ENCODE measurements around the gene PGBD5. TPM values are rescaled to one million over a fixed set of nuclear protein-coding genes. Genes with fewer than 3 reads are reported as not detected.

The PGBD5 gene
- polyA plus RNA-seq, 3 donors, result 0.44 TPM; not detected in 2

DNA sequence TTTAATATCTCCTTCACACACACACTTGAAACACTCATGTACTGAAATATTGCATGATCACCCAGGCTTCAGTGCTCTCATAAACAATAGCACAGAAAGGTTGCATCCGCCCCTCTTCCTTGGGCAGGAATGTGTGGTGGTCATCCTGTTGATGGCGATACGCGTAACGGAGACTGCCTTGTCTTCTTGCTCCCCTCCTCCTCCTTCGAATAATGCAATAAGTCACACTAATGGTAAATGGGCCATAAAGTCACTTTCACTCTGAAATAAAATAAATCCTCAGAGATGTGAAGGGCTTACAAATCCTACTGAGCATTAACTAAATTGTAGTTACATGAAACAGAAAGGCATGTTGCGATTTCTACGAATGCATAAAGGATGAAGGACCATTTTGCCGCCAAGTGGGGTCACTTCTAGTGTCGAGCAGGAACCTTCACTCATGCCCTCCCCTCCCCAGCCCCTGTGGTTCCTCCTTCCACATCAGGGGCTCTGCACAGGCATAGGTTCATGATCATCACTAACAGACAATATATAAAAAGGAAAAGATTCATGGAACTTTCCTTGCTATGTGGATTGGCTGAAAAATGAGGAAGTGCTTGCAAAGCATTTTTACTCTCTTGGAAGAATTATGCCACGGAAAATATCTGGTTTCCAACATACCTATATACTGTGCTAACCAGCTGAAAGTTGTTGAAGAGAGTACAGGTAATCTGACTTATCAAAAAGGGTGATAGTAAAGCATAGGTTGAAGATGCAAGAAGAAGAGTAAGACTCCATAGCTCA, 1.2 kb upstream of the PGBD5 start:
- DNase-seq, result no peak
- TF ChIP-seq, protein P1, sequence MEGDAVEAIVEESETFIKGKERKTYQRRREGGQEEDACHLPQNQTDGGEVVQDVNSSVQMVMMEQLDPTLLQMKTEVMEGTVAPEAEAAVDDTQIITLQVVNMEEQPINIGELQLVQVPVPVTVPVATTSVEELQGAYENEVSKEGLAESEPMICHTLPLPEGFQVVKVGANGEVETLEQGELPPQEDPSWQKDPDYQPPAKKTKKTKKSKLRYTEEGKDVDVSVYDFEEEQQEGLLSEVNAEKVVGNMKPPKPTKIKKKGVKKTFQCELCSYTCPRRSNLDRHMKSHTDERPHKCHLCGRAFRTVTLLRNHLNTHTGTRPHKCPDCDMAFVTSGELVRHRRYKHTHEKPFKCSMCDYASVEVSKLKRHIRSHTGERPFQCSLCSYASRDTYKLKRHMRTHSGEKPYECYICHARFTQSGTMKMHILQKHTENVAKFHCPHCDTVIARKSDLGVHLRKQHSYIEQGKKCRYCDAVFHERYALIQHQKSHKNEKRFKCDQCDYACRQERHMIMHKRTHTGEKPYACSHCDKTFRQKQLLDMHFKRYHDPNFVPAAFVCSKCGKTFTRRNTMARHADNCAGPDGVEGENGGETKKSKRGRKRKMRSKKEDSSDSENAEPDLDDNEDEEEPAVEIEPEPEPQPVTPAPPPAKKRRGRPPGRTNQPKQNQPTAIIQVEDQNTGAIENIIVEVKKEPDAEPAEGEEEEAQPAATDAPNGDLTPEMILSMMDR (IDR thresholded peaks at IDR 0.05), result no peak
- H3K27ac Mint-ChIP-seq, result peak overlapping the region in 1 of 7 donors; percentile 75
- H2AFZ ChIP-seq (ENCODE audit: insufficient read depth, low read depth, low read length, poor library complexity, severe bottlenecking), result no peak overlapping the region
- no peaks in the 10 kb centered on the region for H3K79me2 ChIP-seq (ENCODE audit: insufficient read depth, low read length)
- peaks cover 0 to 4% of the 10 kb centered on the region in 2 donors for H3K4me1 ChIP-seq (ENCODE audit: control insufficient read depth in 1 of 2, insufficient read depth in 2 of 2, low read length in 2 of 2)
- peaks cover 0 to 32% of the 10 kb centered on the region in 2 donors for H3K9me3 ChIP-seq (replicated peaks in 1 of 2; ENCODE audit: control insufficient read depth in 1 of 2, insufficient read depth in 1 of 2, low read length in 2 of 2)
- H3K27me3 ChIP-seq (ENCODE audit: control insufficient read depth in 2 of 2, insufficient read depth in 2 of 2, low read length in 2 of 2), result peaks cover 51 to 52% of the 10 kb centered on the region in 2 donors
- H3K9ac ChIP-seq (ENCODE audit: insufficient read depth, low read length, poor library complexity, severe bottlenecking), result no peak overlapping the region
- peaks cover 0 to 25% (median 13%) of the 10 kb centered on the region in 7 donors for H3K9me3 Mint-ChIP-seq
- H3K27ac ChIP-seq (ENCODE audit: low read depth in 1 of 2, low read length in 2 of 2), result no peak overlapping the region
- peaks cover 13% of the 10 kb centered on the region for H3K4me1 Mint-ChIP-seq
- peak overlapping the region; percentile 38 to 72 for H3K4me3 Mint-ChIP-seq
- no peak overlapping the region for H3K4me2 ChIP-seq (replicated peaks; ENCODE audit: extremely low read depth, low read length, poor library complexity, severe bottlenecking)
- intact Hi-C loops (cut with micrococcal nuclease), result no loop called here
- H3K36me3 Mint-ChIP-seq, result peaks cover 3 to 5% of the 10 kb centered on the region in 2 donors
- no peaks in the 10 kb centered on the region for H3K36me3 ChIP-seq (replicated peaks in 1 of 2; ENCODE audit: control insufficient read depth in 1 of 2, insufficient read depth in 2 of 2, low read length in 2 of 2)
- H3K4me3 ChIP-seq (replicated peaks in 1 of 3; ENCODE audit: low read depth in 2 of 3, low read length in 3 of 3), result no peak overlapping the region
- no peaks in the 10 kb centered on the region for H4K20me1 ChIP-seq (ENCODE audit: insufficient read depth, low read length)
- peaks cover 49 to 56% (median 51%) of the 10 kb centered on the region in 3 donors for H3K27me3 Mint-ChIP-seq (ENCODE audit: low read depth in 3 of 3)
- WGBS (ENCODE audit: insufficient coverage), result 82% methylated on average over 2 of the region's 11 CpGs

DNA sequence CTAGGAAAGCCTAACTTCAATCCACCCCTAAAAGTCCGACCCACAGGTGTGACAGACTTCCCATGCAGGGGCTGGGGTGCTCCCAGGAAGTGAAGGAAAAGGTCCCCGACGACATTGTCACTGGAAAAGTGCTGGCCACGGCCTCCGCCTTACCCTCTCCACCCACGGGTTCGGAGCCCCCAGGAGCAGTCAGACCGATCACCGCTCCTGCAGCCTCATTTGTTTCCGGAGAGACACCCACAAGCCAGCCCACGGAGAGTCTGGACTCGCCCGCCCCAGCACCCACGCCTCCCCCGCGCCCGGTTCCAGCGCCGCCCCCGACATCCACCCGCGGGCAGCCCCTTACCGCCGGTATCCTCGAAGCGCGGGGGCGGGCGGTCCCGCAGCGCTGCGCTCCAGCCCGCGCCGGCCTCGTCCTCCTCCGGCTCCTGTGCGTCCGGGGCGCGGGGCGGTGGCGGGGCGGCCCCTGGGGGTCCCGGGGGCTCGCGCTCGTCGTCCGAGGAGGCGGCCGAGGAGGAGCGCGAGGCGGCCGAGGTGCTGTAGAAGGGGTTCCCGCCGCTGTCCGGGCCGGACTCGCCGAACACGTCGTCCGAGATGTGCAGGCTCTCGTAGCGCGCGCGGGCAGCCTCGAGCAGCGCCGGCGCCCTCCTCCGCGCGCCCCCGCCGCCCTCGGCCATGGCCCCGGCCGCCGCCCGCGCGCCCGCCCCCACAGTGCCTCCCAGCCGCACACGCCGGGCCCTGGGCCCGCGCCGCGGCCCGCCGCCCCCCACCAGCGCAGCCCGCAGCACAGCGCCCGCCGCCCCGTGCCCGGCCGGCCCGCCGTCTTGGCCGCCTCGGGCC, 660 bp downstream of the PGBD5 start:
- no peak overlapping the region for H3K27ac Mint-ChIP-seq
- 2% methylated on average over 100 of the region's 108 CpGs for WGBS (ENCODE audit: insufficient coverage)
- peaks cover 0 to 4% of the 10 kb centered on the region in 2 donors for H3K4me1 ChIP-seq (ENCODE audit: control insufficient read depth in 1 of 2, insufficient read depth in 2 of 2, low read length in 2 of 2)
- H3K4me2 ChIP-seq (replicated peaks; ENCODE audit: extremely low read depth, low read length, poor library complexity, severe bottlenecking), result peak overlapping the region; percentile 26
- peaks cover 0 to 31% (median 15%) of the 10 kb centered on the region in 7 donors for H3K9me3 Mint-ChIP-seq
- H4K20me1 ChIP-seq (ENCODE audit: insufficient read depth, low read length), result no peaks in the 10 kb centered on the region
- H3K36me3 Mint-ChIP-seq, result peaks cover 3 to 5% of the 10 kb centered on the region in 2 donors
- peak overlapping the region in 1 of 3 experiments; percentile 17 for H3K4me3 ChIP-seq (replicated peaks in 1 of 3; ENCODE audit: low read depth in 2 of 3, low read length in 3 of 3)
- H3K9me3 ChIP-seq (replicated peaks in 1 of 2; ENCODE audit: control insufficient read depth in 1 of 2, insufficient read depth in 1 of 2, low read length in 2 of 2), result peaks cover 0 to 33% of the 10 kb centered on the region in 2 donors
- no peak overlapping the region for H3K27ac ChIP-seq (ENCODE audit: low read depth in 1 of 2, low read length in 2 of 2)
- peak overlapping the region; percentile 65 to 80 for H3K4me3 Mint-ChIP-seq
- TF ChIP-seq, protein P1 (IDR thresholded peaks at IDR 0.05), result no peak
- no peak overlapping the region for H3K9ac ChIP-seq (ENCODE audit: insufficient read depth, low read length, poor library complexity, severe bottlenecking)
- no peaks in the 10 kb centered on the region for H3K36me3 ChIP-seq (replicated peaks in 1 of 2; ENCODE audit: control insufficient read depth in 1 of 2, insufficient read depth in 2 of 2, low read length in 2 of 2)
- intact Hi-C loops (cut with micrococcal nuclease), result no loop called here
- peaks cover 66 to 68% of the 10 kb centered on the region in 2 donors for H3K27me3 ChIP-seq (ENCODE audit: control insufficient read depth in 2 of 2, insufficient read depth in 2 of 2, low read length in 2 of 2)
- DNase-seq, result no peak
- peaks cover 56 to 71% (median 63%) of the 10 kb centered on the region in 3 donors for H3K27me3 Mint-ChIP-seq (ENCODE audit: low read depth in 3 of 3)
- H2AFZ ChIP-seq (ENCODE audit: insufficient read depth, low read depth, low read length, poor library complexity, severe bottlenecking), result no peak overlapping the region
- peaks cover 13% of the 10 kb centered on the region for H3K4me1 Mint-ChIP-seq
- no peaks in the 10 kb centered on the region for H3K79me2 ChIP-seq (ENCODE audit: insufficient read depth, low read length)

Data from CD14-positive monocyte (primary cell).